ENCODE data around the gene APBB1IP. TPM values are rescaled to one million over a fixed set of nuclear protein-coding genes. Genes with fewer than 3 reads are reported as not detected.
"Not testable (repeated sequence)": the region's sequence is repeated elsewhere in the genome, so short reads cannot be mapped to it uniquely, and the experiment has no call there.

Gene APBB1IP
- total RNA-seq, 1 donor from 2014 or later: 0.82 TPM

DNA sequence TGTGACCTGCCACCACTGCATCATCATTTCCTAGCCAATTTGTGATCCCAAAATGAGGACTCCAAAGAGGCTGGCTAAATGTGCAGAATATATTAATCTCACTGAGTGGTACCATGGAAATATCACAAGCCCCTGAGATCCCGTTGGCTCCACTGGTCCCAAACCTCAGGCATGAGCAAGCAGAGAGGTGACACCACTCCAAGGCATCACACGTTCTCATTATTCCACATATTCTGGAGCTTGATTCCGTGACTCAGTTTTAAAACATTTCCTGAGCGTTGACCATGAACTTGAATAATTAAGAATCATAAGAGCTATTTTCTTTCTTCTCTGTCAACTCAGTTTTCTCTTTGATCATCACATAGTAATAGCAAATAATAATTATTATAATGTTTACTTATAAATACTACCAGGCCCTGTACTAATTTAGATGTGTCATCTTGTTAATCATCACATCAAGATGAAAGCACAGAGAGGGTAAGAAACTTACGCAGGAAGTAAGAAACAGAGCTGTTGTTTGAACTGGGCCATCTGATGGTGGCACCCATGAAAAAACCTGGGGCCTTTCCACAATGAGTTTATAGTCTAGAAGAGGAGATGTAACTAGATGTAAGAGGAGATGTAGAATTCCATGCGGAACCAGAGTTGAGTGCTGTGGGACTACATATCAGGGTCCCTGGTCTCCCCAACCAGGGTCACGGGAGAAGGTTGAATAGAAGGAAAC lies 3.5 kb downstream of the APBB1IP start:
- FAIRE-seq (no peak), DNase-seq (ENCODE audit: low spot score in 2 of 2) (no peak)

DNA sequence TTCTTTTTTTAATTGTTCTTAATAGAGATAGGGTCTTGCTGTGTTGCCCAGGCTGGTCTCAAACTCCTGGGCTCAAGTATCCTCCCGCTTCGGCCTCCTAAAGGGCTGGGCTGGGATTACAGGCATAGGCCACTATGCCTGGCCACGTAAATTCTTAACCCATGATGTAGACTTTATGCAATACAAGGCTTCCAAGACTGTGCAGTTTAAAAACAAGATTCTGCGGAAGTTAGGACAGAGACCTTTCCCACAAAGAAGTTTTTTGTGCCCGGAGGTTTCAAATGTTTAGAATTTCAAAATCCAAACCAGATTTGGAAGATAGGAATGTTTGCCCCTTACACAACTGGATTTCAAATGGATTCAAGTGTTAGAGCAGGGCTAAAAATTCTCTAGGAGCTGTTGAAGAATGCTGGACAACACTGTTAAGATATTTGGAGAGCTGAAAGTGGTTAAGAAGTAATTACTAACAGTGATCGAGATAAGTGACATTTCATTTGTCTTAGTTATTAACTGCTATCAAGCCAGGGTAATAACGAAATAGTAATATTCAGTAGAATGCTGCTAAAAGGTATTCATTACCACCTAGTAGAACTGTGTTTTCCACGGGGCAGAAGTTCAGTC lies 7.4 kb downstream of the APBB1IP start:
- DNase-seq (ENCODE audit: low spot score in 2 of 2): no peak
- no peak for FAIRE-seq

GRCh38 chr10:26446258-26446657 lies 8.1 kb downstream of the APBB1IP start:
- FAIRE-seq (no peak), DNase-seq (ENCODE audit: low spot score in 2 of 2) (no peak)

GRCh38 chr10:26448292-26448691 lies 10.2 kb downstream of the APBB1IP start:
- no peak for DNase-seq (ENCODE audit: low spot score in 2 of 2)
- FAIRE-seq: no peak

- DNase-seq (ENCODE audit: low spot score in 2 of 2) (no peak), FAIRE-seq (no peak)
Observed at GRCh38 chr10:26448706-26449435, 10.7 kb downstream of the APBB1IP start.

GRCh38 chr10:26449726-26450125 lies 11.6 kb downstream of the APBB1IP start:
- DNase-seq (ENCODE audit: low spot score in 2 of 2) (no peak), FAIRE-seq (no peak)

DNA sequence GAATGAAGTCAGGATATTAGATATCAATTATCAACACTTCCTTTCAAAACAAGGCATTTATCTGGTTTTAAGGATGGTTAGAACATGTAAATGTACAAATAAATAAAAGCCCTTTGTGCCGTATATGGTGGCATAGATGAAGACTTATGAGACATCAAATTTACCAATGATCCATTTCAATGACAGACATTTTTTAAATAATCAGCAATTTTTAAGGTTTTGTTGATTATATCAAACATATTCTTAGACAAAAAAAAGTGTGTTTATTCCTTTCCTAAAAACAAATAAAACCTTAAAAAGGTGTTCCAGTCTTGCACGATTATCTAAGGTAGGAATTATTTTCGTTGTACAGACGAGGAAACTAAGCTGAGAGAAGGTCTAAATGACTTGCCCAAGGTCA lies 13.8 kb downstream of the APBB1IP start:
- DNase-seq (ENCODE audit: low spot score in 2 of 2): no peak
- FAIRE-seq: no peak

DNA sequence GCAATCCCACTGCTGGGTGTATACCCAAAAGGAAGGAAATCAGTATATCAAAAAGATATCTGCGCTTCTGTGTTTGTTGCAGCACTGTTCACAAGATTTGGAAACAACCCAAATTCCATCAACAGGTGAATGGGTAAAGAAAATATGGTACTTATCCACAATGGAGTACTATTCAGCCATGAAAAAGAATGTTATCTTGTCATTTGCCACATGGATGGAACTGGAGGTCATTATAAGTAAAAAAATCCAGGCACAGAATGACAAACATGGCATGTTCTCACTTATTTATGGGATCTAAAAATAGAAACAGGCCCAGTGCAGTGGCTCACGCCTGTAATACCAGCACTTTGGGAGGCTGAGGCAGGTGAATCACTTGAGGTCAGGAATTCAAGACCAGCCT lies 15.7 kb downstream of the APBB1IP start:
- DNase-seq (ENCODE audit: low spot score in 2 of 2): no peak
- no peak for FAIRE-seq

DNA sequence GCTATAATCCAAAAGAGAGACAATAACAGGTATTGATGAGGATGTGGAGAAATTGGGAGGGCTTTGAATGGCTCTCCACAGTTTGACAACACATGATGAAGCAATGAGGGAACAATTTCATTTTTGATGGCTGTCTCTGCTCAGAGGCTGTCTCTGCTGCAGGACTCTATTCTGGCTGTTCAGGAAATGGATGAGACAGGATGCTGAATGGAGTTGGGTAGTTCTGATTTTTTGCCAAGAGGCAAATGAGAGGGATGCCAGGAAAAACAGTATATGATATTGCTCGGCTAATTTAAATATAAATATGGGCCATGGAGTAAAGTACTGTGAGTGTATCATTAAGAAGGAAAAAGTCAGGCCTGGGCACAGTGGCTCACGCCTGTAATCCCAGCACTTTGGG lies 16.8 kb downstream of the APBB1IP start:
- FAIRE-seq: no peak
- no peak for DNase-seq (ENCODE audit: low spot score in 2 of 2)

DNA sequence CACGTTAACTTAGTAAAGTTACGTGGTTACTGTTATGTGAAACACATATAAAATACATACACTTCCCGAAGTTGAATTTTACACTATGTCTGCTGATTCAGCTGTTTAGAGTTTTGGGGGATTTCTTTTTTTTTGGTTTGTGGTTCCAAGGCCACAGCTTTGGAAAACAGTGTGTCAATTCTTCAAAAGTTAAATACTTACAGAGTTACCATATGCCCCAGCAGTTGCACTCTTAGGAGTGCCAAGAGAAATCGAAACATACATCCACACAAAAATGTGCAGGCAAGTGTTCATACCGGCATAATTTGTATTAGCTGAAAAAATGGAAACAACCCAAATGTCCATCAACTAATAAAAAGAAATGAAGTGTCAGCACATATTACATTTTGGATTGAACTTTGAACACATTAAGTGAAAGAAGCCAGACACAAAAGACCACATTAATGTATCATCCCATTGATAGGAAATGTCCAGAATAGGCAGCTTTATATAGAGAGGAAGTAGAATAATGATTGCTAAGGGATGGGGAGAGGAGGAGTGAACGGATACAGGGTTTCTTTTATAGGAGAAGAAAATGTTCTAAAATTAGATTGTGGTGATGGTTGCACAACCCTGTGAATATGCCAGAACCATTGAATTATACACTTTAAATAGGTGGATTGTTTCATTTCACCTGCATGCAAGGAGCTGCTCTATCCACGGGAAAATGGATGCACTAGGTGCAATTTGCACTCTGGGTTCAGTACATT lies 17.6 kb downstream of the APBB1IP start:
- no peak for DNase-seq (ENCODE audit: low spot score in 2 of 2)
- no peak for FAIRE-seq

DNA sequence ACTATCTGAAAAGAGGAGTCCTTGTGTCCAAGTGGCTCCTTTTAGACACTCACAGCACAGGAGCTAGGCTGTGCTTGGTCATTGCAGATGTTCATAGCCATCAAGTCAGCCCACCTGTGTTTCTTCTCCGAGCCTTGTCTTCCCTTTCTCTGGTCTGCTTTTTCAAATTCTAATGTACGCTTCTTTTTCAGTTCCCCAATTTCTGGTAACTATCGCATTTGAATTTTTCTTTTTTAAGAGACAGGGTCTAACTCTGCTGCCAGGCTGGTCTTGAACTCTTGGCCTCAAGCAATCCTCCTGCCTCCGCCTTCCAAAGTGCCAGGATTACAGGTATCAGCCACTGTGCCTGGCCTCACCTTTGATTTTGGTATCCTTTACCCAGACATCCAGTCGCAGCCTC lies 18.9 kb downstream of the APBB1IP start:
- DNase-seq (ENCODE audit: low spot score in 2 of 2) (no peak), FAIRE-seq (no peak)

DNA sequence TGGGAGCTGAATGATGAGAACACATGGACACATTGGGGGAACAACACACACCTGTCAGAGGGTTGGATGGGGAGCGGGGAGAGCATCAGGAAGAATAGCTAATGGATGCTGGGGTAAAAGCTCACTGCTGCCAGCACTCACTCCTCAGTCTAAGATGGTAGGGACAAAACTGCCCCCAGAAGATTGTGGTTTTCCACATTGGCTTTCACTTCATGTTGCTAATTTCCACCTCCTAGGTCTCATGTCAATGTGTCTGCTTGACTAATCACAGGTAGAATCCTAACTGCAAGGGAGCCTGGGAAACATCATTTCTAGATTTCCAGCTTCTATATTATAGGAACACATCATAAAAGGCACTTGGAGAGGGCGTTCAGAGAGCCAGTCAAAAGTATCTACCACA lies 22.6 kb downstream of the APBB1IP start:
- FAIRE-seq: no peak
- DNase-seq (ENCODE audit: low spot score in 2 of 2): no peak

- FAIRE-seq (no peak), DNase-seq (ENCODE audit: low spot score in 2 of 2) (no peak)
Observed at GRCh38 chr10:26463986-26464385, 25.8 kb downstream of the APBB1IP start.

DNA sequence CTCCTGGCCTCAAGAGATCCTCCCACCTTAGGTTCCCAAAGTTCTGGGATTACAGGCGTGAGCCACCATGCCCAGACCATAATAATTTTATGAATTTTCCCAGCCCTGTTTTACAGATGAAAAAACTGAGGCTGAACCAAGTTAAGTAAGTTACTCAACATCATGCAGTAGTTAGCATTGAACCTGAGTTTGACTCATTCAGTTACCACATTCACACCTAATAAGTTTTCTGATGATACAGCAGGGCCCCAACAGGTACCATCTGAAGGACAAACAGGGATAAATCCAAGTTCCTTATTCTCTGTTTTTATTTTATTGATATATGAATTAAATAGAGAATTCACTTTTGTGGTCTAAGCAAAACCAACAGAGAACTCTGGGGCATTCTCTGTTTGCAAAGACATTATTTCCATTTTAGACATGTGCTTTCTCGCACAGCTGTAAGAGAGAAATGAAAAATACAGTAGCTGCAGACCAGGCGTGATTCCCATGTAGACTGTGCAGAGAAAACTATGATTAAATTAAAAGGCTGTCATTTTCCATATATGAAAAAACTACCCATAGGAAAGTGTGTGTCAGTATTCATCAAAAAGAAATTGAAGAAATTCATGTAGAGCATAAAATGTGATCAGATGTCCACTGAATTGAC lies 26.6 kb downstream of the APBB1IP start:
- FAIRE-seq: no peak
- no peak for DNase-seq (ENCODE audit: low spot score in 2 of 2)

- not testable (repeated sequence) for FAIRE-seq; DNase-seq (ENCODE audit: low spot score in 2 of 2)
Observed at GRCh38 chr10:26466531-26466930, 28.4 kb downstream of the APBB1IP start.

DNA sequence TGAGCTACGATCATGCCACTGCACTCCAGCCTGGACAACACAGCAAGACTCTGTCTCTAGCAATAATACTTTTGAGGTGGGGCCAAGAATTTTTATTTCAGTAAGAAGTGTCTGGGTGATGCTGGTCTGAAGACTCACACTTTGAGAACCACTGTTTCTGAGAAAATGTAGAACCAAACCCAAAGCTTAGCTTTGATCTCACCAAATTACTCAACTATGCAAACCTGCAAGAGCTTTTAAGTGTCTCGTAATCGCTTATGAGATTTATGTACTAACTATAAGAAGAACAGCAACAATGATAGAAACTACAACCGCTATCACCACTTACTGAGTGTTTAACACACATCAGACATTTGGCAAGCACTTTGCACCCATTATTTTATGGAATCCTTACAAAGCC lies 29.5 kb downstream of the APBB1IP start:
- FAIRE-seq: no peak
- DNase-seq (ENCODE audit: low spot score in 2 of 2): no peak

GRCh38 chr10:26468291-26468690 lies 30.1 kb downstream of the APBB1IP start:
- DNase-seq (ENCODE audit: low spot score in 2 of 2): no peak
- FAIRE-seq: no peak

DNA sequence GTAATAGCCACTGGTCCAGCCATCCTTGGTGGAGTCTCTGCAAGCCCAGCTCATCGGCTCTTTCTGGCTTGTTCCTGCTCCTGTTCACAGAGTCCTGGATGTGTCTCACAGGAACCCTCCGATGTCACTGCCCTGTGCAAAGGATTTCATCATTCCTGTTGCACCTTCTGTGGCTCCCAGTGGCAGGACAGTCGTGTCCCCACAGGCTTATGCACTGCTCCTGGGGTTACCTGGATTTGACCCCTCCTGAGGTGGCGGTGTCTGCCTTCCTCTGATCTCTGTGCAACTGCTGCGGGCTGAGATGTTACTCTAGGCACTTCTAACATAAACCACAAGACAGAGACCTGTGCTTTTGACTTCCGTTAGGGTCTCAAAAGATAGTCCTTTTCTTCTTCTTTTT lies 30.6 kb downstream of the APBB1IP start:
- no peak for DNase-seq (ENCODE audit: low spot score in 2 of 2)
- no peak for FAIRE-seq

DNA sequence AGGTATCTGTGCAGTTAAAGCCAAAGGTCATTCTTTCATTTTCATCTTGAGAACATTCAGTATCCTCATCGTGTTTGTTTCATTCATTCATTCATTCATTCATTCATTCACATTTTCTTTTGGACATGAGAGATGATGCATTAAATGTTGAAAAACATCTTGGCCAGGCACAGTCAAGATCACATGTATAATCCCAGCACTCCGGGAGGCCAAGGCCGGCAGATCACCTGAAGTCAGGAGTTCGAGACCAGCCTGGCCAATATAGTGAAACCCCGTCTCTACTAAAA lies 34.3 kb downstream of the APBB1IP start:
- DNase-seq (ENCODE audit: low spot score in 2 of 2) (no peak), FAIRE-seq (no peak)

DNA sequence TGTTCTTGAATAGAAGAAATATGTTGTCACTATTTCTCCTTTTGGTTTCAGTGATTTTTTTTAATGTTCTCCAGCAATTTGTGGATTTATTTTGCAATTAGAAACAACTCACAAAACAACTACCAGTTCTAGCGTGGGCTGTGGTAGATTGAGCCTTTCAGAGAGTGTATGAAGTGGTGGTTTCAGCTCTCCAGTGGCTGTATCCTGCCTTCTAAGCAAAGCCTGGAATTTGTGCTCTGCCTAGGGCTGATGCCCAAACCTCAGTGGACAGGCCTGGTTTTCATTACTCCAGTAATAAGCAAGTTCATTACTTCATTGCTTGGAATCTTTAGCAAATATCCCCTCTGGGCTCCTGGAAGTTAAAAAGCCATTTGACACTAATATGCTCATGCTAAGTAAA lies 35.9 kb downstream of the APBB1IP start:
- no peak for DNase-seq (ENCODE audit: low spot score in 2 of 2)
- no peak for FAIRE-seq

- FAIRE-seq; DNase-seq (ENCODE audit: low spot score in 2 of 2): not testable (repeated sequence)
Observed at GRCh38 chr10:26474845-26475244, 36.7 kb downstream of the APBB1IP start.
